ENCODE measurements around the gene OR52A1.
"Not testable (repeated sequence)": the region's sequence is repeated elsewhere in the genome, so short reads cannot be mapped to it uniquely, and the experiment has no call there.

DNA sequence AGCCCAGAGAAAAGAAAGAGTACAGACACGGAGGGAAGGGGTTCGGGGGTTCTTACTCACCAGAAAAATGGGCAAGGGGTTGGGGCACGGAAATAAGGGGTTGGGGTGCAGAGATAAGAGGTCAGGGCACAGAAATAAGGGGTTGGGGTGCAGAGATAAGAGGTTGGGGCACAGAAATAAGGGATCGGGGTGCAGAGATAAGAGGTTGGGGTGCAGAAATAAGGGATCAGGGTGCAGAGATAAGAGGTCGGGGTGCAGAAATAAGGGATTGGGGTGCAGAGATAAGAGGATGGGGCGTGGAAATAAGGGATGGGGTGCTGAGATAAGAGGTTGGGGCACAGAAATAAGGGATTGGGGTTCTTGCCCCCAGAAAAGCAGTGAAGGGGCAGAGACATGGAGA lies 10.2 kb upstream of the OR52A1 start:
- TF ChIP-seq, protein P1, sequence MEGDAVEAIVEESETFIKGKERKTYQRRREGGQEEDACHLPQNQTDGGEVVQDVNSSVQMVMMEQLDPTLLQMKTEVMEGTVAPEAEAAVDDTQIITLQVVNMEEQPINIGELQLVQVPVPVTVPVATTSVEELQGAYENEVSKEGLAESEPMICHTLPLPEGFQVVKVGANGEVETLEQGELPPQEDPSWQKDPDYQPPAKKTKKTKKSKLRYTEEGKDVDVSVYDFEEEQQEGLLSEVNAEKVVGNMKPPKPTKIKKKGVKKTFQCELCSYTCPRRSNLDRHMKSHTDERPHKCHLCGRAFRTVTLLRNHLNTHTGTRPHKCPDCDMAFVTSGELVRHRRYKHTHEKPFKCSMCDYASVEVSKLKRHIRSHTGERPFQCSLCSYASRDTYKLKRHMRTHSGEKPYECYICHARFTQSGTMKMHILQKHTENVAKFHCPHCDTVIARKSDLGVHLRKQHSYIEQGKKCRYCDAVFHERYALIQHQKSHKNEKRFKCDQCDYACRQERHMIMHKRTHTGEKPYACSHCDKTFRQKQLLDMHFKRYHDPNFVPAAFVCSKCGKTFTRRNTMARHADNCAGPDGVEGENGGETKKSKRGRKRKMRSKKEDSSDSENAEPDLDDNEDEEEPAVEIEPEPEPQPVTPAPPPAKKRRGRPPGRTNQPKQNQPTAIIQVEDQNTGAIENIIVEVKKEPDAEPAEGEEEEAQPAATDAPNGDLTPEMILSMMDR (IDR thresholded peaks at IDR 0.05): not testable (repeated sequence)
- TF ChIP-seq POLR2A (IDR thresholded peaks at IDR 0.05): not testable (repeated sequence)

Measured in uterus (tissue), 2 donors.